ENCODE measurements around the gene MAP3K19. TPM values are rescaled to one million over a fixed set of nuclear protein-coding genes. Genes with fewer than 3 reads are reported as not detected.
"Not testable (repeated sequence)": the region's sequence is repeated elsewhere in the genome, so short reads cannot be mapped to it uniquely, and the experiment has no call there.

The MAP3K19 gene
- polyA plus RNA-seq, 3 donors: 0.14 to 0.42 (median 0.32) TPM

DNA sequence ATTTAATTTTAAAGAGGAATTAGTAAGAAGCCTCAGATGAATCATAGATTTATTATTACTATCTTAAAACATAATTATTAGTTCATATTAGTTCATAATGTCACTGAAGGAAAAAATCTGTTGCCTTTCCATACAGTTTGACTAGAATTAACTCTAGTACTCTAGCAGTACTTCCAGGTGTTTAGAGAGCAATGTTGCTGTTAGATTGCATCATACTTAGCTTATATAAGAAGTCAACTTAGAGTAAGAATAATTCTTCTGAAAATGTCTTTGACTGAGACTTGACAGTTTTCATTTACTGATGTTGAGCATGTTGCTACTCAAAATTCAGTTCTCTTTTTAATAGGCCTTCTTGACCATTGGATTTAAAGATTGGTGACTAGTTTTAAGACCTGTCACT lies 9.5 kb upstream of the MAP3K19 start:
- no peak for DNase-seq (ENCODE audit: extremely low read depth in 1 of 11, low read depth in 9 of 11, low spot score in 4 of 11)

DNA sequence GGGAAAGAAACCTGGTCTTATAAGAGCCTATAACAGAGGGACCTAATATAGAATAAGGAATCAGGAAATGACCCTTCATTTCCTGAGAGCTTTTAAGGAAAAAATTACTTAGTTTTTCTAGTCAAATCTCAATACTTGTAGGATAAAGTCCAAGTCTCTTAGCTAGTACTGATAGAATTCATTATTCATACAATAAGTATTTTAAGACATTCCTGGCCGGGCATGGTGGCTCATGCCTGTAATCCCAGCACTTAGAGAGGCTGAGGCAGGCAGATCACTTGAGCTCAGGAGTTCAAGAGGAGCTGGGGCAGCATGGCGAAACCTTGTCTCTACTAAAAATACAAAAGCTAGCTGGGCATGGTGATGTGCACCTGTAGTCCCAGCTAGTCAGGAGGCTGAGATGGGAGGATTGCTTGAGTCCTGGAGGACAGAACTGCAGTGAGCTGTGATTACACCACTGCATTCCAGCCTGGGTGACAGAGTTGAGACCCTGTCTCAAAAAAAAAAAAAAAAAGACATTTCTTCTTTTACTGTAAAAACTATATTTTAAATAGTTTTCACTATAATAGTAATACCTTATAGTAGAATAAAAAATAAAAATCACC lies 8.0 kb upstream of the MAP3K19 start:
- no peak for DNase-seq (ENCODE audit: extremely low read depth in 1 of 11, low read depth in 9 of 11, low spot score in 4 of 11)

DNA sequence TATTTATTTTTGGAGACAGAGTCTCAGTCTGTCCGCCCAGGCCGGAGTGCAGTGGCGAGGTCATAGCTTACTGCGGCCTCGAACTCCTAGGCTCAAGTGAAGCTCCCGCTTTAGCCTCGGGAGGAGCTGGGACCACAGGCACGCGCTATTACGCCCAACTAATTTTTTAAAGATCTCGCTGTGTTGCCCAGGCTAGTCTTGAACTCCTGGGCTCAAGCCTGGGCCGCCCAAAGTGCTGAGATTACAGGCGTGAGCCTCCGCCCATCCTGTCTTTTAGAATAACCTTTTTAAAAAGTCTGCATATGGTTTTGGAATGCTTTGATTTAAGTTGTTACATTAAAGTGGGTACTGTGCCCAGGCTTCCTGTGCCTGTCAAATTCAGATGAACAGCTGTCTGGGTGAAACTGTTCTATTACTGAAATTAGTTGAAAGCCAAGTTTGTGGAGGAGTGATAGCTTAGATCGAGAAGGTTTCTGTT lies 5.8 kb upstream of the MAP3K19 start:
- DNase-seq (ENCODE audit: extremely low read depth in 1 of 11, low read depth in 9 of 11, low spot score in 4 of 11): no peak

DNA sequence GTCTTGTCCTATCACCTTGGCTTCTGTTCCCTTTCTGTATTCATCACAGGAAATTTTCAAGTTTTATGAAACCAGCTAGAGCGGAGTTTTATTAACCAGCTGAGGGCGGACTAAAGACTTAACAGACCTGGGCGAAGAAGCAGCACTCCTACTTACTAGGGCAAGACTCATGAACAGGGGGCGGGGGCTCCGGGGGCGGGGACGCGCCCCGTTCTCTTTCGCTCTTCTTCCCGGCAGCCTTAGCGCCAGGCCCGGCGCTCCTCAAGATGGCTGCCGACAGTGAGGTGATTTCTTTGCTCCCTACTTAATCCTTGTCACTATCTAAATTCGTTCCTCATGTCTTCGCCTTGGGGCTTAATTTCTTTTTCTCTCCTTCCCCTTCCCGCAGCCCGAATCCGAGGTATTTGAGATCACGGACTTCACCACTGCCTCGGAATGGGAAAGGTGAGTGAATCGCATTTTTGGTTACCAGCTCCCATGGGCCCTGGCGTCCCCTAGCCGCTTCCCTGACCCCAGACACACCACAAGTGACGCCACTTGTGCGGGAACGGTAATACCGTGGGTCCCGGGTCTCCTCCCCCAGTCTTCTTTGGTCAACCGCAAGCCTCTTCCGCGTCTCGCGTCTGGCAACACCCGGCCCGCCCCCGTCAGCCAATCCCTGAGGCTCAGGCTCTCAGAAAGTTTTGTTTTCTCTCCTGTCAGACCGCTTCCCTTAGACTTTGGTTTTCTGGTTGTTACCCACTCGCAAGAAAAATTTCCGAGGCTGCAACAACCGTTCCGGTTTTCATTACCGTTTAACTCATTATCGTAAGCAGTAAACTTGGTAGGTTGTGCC lies 5.0 kb upstream of the MAP3K19 start, which contains the start of gene RAB3GAP1:
RAB3GAP1 (plus strand) TSS at position 251 of the 835 bp plus-strand sequence; CDS start at position 267, 16 bp downstream.
- peak; percentile 47 to 80 (median 71) for DNase-seq (ENCODE audit: extremely low read depth in 1 of 11, low read depth in 9 of 11, low spot score in 4 of 11)

DNA sequence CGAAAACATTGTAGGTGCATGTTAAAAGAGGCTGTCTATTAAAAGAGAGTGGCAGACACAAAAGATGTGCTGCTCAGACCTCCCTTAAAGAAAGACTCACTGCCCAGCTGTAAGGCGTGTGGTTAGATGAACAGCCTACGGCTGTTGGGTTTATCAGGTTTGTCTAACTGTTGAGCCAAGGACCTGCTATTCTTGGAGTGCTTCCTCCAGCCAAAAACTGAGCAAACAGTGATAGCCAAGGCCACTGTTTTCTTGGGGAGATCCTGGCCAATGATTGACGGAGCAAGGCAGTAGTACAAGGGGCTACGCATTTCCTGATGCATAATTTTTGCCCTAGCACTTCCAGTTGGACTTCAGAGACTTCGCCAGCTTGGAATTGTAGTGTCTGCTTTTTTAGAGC lies 3.4 kb upstream of the MAP3K19 start:
- DNase-seq (ENCODE audit: extremely low read depth in 1 of 11, low read depth in 9 of 11, low spot score in 4 of 11): no peak

DNA sequence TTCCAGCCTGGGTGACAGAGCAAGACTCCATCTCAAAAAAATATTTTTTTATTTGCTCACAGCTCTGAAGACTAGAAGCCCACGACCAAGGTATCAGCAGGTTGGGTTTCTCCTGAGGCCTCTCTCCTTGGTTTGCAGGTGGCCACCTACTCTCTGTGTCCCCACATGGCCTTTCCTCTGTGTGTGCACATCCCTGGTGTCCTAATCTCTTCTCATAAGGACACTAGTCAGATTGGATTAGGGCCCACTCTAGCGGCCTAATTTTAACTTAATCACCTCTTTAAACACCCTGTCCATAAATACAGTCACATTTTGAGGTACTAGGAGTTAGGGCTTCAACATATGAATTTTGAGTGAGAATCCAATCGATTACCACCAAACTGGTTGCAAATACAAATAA lies 2.9 kb upstream of the MAP3K19 start:
- DNase-seq (ENCODE audit: extremely low read depth in 1 of 11, low read depth in 9 of 11, low spot score in 4 of 11): no peak

DNA sequence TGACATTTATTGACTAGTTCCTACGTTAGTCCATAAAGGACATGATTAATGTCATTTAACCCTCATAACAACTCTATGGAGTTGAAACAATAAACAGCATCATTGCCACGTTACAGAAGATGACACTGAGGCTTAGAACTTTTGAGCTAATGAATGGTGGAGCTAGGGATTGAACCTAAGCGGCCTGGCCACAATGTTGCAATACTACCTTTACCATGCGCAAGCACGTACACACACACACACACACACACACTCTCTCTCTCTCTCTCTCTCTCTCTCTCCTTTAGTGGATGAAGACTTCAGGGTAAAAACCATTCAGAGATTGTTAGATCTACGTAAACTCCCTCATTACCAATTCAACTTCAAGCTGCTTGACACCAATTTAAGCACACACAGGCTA lies 875 bp upstream of the MAP3K19 start:
- no peak for DNase-seq (ENCODE audit: extremely low read depth in 1 of 11, low read depth in 9 of 11, low spot score in 4 of 11)

DNA sequence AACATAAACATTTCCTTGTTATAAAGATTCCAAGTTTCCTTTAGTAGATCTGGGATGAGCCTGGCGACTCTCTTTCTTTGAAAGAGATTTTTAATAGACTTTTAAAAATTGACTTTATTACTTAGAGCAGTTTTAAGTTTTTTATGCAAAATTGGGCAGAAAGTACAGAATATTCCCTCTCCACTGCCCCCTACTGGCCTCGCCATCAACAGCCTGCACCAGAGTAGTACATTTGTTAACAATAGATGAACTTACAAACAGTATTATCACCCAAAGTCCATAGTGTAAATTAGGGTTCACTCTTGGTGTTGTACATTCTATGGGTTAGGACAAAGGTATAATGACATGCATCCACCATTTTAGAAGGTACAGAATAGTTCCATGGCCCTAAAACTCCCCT lies 3.9 kb downstream of the MAP3K19 start:
- no peak for DNase-seq (ENCODE audit: extremely low read depth in 1 of 11, low read depth in 9 of 11, low spot score in 4 of 11)

DNA sequence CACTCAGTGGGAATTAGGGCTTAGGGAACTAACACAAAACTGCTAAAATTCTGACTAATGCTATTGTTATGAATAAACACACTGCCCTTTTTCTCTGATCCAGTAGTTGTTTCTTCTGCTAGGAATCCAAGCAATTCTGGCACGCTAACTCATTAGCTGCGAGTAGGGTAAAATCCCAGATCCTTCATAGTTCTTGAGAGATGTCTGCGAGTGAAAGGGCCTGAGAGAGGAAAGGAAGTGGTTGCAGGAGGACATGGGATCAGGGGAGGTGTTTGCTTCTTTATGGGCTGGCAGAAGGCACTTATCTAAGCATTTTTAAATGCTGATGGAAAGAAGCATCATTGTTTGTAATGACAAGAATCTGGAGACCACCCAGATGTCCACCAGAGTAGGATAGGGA lies 9.4 kb downstream of the MAP3K19 start:
- no peak for DNase-seq (ENCODE audit: extremely low read depth in 1 of 11, low read depth in 9 of 11, low spot score in 4 of 11)

DNA sequence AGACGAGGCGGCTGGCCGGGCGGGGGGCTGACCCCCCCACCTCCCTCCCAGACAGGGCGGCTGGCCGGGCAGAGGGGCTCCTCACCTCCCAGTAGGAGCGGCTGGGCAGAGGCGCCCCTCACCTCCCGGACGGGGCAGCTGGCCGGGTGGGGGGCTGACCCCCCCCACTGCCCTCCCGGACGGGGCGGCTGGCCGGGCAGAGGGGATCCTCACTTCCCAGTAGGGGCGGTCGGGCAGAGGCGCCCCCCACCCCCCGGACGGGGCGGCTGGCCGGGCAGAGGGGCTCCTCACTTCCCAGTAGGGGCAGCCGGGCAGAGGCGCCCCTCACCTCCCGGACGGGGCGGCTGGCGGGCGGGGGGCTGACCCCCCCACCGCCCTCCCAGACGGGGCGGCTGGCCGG lies 14.0 kb downstream of the MAP3K19 start:
- not testable (repeated sequence) for DNase-seq (ENCODE audit: extremely low read depth in 1 of 11, low read depth in 9 of 11, low spot score in 4 of 11)

DNA sequence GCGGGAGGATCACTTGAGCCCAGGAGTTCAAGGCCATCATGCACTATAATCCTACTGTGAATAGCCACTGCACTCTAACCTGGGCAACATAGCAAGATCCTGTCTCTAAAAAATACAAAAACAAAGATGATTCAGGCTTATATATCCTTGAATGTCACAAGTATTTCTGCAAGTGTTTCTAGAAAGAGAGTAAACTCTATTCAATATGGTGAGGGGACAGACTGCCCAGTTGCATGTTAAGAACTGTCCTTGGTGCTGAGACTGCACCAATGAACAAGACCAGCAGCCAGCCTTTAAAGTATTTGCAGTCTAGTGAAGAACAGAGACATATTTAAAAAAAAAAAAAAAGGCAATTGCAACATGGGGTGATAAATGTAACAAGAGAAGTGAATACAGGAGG lies 16.4 kb downstream of the MAP3K19 start:
- DNase-seq (ENCODE audit: extremely low read depth in 1 of 11, low read depth in 9 of 11, low spot score in 4 of 11): peak in 10 of 11 donors; percentile 21 to 51 (median 38)

DNA sequence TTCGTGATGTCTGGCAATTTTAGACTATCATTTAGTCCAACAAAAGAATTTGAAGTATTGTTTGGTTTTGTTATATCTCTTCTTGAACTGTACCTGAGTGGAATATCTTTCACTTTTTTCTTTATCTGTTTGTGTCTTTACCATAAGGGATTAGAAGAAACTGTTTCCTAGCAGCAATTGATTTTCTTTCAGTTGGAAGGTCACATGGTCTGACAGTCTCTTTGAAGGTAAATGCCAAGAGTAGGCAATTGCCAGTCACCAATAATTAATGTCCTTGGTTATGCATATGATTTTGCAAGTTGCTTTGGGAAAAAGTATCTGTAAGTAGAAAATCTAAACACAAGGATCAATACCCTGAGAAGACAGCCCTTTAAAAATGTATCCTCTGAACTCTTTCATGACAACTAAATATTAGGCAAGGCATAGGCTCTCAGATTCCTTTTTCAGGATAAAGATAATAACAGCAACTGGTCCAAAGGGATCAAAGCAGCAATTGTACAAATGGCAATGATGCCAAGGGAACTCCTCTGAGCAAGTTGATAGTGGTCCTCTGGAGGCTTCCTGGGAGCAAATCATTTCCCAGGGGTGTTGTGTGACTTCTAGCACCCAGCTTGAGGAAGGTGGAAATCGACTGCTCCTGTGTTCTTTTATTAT lies 17.6 kb downstream of the MAP3K19 start:
- DNase-seq (ENCODE audit: extremely low read depth in 1 of 11, low read depth in 9 of 11, low spot score in 4 of 11): no peak

DNA sequence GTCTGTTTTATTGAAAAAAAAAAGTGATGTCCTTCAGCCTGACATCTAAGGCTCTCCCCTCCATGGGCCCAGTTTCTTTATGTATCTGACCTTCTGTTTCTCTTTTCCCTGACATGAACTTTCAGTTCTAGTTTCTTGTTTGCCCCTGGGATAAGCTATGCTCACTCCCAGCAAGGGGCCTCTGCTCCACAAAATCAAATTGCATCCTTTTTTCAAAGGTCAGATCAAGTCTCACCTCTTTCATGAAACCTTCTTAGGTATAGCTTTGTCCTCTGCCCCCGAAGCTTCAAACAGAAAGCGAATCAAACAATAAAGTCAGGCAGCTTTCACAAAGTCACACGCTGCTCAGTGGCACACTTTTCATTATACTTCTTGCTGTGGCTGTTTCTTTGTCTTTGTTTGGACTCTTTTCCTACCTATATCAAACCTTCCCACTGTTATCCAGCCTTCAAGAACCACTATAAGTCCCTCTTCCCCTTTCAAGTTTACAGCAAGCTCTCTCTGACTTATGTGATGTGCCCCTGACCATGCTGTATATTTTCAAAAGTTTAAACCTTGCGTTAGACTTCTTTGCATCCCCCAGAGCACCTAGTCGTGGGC lies 23.3 kb downstream of the MAP3K19 start:
- no peak for DNase-seq (ENCODE audit: extremely low read depth in 1 of 11, low read depth in 9 of 11, low spot score in 4 of 11)

DNA sequence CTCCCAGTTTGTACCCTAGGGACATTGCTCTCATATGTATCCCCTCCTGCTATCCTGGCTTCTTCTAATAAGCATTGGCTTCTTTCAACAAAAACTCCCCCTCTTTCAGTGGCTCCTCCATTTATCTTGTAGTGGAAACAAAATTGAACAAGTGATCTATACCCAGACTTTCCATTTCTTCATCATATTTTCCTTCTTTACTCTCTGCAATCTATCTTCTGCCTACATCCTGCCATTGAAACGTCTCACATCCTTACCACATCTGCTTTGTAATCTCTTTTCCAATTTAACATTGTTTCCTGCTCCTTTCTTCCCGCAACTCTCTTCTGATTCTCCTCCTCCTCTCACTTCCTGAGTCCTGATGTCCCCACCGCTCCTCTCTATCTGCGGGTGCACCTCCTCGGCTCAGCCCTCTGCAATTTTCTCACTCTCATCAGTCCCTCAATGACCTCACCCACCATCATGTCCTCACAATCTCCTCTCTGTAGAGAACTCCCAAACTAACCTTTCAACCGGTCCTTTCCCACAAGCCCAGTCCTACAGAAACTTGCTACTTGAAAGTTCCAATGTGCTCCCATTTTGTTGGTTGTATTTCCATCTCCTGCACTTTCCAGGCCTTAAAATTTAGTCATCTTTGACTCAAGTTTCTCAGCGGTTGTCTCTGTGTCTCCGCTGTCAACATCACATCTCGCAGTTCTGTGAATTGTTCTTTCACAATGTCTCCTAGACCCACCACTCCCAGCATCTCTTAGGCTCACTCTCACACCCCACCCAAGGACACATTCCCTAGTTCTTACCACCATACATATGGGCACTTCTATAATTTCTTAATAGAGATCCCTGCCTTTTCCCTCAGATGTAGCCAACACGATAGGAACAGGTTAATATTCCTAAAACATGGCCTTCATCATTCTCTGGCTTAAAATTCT lies 24.0 kb downstream of the MAP3K19 start:
- no peak for DNase-seq (ENCODE audit: extremely low read depth in 1 of 11, low read depth in 9 of 11, low spot score in 4 of 11)

DNA sequence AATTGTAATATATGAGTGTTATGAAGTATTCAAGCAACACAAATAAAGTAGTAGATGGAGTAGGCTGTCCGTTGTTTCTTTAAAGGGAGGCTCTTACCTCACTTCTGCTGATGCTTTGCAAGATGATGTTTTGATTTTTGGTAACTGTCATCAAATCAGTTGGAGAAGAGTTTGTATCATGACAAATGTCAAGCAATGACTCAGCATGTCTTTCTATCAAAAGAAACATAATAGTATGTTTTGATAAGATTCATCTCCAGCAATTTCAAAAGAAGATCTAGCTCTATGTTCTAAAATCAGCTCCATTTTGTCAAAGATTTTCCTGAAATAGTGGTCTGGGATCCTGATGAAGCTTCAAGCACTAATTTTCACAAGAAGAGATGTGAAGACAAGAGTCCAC lies 25.6 kb downstream of the MAP3K19 start:
- no peak for DNase-seq (ENCODE audit: extremely low read depth in 1 of 11, low read depth in 9 of 11, low spot score in 4 of 11)

DNA sequence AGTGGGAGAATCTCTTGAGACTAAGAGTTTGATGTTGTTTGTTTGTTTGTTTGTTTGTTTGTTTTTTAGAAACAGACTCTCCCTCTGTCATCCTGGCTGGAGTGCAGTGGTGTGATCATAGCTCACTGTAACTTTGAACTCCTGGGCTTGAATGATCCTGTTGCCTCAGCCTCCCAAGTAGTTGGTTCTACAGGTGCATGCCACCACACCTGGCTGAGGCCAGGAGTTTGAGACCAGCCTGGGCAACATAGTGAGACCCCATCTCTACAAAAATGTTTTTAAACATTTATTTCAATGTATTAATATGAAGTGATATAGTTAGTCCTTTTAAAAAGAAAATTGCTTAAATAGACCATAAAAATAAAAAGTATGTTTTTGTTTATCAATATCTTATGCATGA lies 35.6 kb downstream of the MAP3K19 start:
- DNase-seq (ENCODE audit: extremely low read depth in 1 of 11, low read depth in 9 of 11, low spot score in 4 of 11): no peak

DNA sequence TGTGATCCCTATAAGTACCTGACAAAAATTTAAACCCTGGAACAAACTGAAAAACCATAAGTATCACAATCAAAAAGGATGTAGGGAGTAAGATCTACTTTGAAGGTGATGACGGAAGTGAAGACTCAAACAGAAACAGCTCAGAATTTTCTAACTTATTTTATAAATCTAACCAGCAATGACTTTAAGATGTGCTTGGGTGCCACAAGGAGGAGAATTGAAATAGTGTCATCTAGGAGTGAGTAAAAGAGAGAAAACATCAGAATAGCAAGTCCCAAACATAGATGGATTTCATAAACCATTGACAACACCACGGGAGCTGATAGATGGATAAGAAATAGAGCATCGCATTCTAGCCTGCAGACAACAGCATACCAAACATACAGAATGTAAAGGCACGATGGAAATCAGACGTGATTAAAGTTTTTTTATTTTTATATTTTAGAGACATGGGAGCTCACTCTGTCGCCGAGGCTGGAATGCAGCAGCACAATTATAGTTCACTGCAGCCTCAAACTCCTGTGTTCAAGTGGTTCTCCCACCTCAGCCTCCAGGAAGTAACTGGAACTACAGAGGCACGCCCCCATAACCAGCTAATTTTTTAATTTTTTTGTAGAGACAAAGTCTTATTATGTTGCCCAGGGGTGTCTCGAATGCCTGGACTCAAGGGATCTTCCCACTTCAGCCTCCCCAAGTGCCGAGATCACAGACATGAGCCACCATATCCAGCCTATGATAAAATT lies 36.9 kb downstream of the MAP3K19 start:
- DNase-seq (ENCODE audit: extremely low read depth in 1 of 11, low read depth in 9 of 11, low spot score in 4 of 11): no peak

DNA sequence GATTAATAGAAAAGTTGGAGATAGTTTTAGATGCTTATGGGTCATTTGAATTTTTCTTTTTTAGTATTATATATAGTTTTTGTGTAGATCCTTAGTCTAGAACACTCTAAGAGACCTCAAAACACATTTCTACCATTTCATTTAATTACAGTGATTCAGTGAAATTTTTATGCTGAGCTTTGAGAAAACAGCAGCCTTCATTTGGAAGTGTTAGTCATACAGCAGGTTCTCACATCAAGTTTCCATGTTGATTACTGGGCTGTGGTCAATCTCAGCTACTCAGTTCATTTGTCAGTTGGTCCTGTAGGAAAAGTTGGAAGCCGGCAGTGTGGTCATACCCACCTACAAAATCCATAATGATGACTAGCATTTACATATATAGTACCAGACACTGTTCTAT lies 37.9 kb downstream of the MAP3K19 start:
- DNase-seq (ENCODE audit: extremely low read depth in 1 of 11, low read depth in 9 of 11, low spot score in 4 of 11): no peak

Data from renal cortex interstitium (tissue), 11 donors.